GM18867 (cell line): ENCODE results near the gene SOCS2.
"Not testable (repeated sequence)": the region's sequence is repeated elsewhere in the genome, so short reads cannot be mapped to it uniquely, and the experiment has no call there.

ENCODE experiments used
- ATAC-seq: cut with Tn5 transposase; IDR thresholded peaks from one replicate; pipeline ENCODE4 v1.9.1; 2021; ENCODE audit warnings: mild to moderate bottlenecking, moderate library complexity; ENCODE audit not compliant: unreplicated experiment

SOCS2 gene

DNA sequence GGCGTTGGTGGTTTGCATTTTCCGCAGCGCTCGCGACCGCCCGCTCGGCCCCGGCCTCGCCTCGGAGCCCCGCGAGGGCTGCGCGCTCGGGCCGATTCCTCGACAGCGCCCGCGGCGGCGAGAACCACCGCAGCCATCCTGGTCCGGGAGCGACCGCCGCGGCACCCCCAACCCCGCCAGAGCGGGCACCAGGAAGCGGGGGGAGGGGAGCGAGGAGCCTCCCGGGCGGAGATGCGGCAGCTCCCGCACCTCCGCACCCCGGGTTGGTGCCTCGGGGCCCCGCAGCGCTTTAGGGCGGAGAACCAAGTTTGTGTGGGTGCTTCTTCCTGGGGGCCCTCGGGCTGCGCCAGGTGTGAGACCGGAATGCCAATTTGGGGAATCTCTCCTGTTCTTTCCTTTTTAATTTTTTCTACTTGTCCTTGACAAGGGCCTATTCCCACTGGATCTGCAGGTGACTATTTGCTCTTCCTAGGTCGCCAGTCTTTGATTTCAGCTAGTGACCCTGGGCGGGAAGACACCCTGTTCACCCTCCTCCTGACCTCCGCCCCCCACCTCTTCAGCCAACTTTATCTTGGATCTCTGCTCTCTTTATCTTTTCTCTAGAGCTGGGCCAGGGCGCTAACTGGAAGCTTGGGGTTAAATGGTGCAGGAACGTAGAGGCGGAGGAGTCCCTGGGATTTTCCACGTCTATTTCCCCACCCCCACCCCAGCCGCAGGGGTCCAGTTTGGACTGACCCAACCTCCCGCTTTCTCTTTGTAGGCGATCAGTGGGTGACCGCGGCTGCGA lies at the start of gene SOCS2:
Gene SOCS2, plus strand, starts transcription at position 751 of the 787 bp plus-strand sequence. CDS start 223 bp downstream, outside the sequence.
- ATAC-seq, result no peak

DNA sequence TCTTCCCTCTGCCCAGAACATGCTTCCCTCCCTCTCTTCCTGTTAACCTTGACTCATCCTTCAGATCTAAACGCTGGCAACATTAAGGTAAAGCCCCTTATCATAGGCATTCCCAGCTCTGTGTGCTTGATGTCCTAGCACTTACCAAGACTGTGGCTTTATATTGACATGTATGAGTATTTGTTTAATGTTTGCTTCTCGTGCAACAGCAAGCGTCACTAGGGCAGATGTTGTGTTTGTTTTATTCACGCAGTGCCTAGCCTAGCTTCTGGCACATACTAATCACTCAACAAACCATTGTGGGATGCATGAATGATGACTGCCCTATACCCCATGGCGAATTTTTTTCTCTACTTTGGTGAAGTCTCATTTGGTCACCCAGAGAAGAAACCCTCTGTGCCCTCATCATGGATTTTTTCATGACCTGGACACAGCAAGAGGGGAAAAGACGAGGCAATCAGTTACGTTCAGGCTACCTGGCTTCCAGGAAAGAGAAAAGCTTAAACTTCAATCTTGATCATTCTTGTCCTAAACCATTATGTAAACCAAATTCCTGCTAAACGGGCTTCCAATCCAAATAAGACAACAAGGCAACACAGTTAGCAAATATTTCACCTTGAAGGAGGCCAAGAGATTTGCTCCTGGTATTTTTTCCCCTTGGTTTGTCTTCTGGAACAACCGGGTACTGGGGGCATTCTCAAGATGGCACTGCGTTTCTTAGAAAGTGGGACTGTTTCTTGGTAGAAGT lies 47.9 kb upstream of the SOCS2 start:
- ATAC-seq, result no peak

DNA sequence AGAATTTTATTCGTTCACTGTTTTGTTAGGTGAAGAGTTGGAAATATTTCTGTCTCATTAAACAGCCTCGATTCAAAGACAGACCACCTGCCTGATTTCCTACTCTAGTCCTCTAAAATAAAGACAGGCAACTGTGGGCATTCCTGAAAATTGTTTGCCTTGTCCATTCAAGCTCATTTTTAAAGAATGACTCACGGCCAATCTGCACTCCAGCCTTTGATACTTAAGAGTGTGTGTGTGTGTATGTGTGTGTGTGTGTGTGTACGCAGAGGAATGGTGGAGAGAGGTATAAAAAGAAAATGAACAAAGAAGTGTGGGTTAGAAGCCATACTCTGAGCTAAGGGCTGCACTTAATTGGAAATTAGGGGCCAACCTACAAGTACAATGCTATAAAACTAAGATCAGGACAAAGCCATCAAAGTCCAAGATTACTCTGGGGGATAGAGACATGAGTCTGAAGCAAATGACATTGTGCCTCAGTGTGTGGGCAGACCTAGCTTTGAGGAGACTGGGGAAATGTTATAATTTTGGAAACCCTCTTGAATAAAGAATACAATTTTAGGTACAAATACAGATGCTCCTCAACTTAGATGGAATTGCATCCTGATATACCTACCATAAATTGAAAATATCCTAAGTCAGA lies 45.6 kb upstream of the SOCS2 start:
- ATAC-seq, result no peak

GRCh38 chr12:93530358-93530757 lies 42.1 kb upstream of the SOCS2 start:
- no peak for ATAC-seq

- ATAC-seq, result no peak
Measured at GRCh38 chr12:93533310-93533709, 39.2 kb upstream of the SOCS2 start.

- peak; percentile 26 for ATAC-seq
Measured at GRCh38 chr12:93536111-93536765, 36.2 kb upstream of the SOCS2 start.

DNA sequence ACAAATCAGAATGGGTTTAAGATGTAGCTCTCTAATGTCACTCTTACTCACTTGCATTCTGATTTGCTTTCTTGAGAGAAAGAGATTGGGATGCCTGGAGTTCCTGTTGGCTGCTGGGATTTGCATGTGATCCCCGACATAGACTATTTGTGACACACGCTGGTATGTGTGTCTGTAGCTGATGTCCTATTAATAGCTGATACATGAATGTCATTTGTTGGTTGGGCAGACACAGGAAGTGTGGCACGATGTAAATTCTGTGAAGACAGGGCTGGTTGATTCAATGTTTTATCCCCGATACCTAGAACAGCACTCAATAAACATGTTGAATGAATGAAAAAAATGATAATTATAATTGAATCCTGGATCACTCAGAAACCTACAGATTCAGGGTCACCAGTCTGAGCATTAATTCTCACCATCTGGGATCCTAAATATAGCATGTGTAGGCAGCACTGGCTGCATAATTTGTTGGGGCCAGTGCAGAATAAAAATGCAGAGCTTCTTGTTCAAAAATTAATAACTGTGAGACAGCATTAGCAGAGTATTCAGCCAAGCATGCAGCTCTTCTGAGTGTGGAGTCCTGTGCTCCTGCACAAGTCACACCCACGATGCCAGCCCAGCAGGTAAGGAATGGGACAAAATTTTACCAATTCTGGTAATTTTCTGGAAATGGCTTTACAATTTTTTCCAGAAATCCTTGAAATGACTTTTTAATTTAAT lies 35.5 kb upstream of the SOCS2 start:
- peak; percentile 93 for ATAC-seq

DNA sequence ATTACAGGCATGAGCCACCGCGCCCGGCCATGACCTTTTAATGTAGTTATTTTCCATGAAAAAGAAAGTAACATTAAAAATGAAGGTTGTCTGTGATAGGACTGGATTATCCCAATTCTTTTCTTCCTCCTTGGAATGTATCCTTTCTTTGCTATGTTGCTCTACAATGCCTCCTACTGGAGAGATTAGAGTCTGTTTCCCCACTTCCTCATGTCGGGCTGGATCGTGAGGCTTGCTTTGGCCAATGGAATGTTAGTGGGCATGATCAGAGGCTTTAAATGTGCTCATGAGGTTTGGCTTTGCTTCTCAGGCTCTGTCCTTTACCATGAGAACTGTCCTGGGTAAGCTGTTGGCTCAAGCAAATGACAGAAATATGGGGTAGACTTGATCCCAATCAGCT lies 34.7 kb upstream of the SOCS2 start:
- no peak for ATAC-seq

DNA sequence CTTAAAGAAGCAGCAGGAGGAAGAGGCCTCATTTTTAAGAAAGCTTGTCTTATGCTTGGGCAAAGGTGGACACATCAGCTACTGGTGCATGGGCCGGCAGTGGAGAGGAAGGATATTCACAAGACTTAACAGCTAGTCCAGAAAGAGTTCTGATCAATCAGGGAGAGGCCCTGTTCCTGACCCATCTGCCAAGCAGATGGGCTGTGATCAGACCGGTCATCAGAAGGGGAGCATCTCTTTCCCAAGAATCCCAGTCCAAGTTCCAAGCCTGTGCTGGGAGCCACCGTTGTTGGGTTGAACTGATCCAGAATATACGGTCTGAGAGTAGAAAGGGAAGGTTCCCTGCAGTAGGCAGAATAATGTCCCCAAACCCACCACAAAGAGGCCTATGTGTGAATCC lies 32.7 kb upstream of the SOCS2 start:
- no peak for ATAC-seq

GRCh38 chr12:93540466-93540865 lies 32.0 kb upstream of the SOCS2 start:
- ATAC-seq, result no peak

GRCh38 chr12:93541578-93542225 lies 30.8 kb upstream of the SOCS2 start:
- ATAC-seq, result no peak

GRCh38 chr12:93547778-93548177 lies 24.7 kb upstream of the SOCS2 start:
- no peak for ATAC-seq

DNA sequence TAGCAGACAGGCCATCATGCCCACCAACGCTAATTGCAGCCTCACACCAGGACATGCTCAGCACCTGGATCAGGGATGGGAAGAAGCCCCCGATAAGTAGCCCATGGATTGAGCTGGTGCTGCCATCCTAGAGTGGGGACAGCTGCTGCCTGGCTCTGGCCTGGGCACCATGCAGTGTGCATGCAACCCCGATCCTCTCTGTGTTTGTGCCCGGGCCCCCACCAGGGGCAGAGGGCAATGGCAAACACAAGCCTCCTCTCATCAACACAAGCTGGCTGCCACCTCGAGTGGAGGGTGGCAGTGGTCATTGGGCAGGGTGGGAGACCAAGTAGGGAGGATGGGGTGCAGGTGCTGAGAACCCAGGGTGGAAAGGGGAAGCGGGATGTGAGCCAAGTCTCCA lies 23.3 kb upstream of the SOCS2 start:
- ATAC-seq, result no peak

DNA sequence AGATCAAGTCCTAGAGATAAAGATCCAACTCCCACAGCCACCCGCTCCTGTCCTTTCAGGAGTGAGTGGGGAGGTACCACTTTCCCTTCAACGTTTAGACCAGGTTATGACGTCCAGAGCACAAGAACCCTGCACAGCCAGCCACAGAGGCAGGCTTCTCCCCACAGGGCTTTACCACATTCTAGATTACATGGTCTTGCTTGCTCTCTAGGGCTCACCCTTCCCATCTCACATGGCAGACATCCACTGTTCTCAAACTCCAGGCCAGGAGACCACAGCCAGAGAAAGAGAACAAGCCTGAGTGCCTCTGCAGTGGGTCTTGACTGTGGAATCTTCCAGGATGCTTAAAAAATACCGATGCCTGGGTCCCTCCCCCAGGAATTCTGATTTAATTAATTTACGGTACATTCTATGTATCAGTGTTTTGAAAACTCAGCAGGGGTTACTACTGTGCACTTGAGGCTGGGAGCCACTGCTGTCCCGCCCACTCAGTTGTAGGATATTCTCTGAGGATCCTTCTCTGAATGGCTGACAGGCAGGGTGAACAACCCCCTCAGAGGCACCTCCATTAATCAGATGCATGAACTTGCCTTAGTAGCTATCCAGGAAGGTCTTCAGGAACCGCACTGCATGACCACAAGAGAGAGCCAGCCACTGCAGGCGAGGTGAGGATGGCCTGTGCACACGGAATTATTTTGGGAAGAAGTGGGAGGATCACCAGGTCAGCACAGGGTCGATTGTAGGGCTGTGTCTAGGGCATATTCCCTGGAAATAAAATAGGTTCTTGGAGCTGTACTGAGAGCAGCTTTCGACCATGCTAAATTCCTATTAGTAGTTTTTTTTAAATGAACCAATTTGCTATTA lies 21.5 kb upstream of the SOCS2 start:
- ATAC-seq, result no peak

GRCh38 chr12:93552427-93552826 lies 20.0 kb upstream of the SOCS2 start:
- no peak for ATAC-seq

- not testable (repeated sequence) for ATAC-seq
Measured at GRCh38 chr12:93557879-93558278, 14.6 kb upstream of the SOCS2 start.

- ATAC-seq, result not testable (repeated sequence)
Measured at GRCh38 chr12:93558685-93559084, 13.8 kb upstream of the SOCS2 start.

- peak; percentile 53 for ATAC-seq
Measured at GRCh38 chr12:93563807-93564538, 8.5 kb upstream of the SOCS2 start.
